ENCODE data around the gene RHEBL1. TPM values are rescaled to one million over a fixed set of nuclear protein-coding genes. Genes with fewer than 3 reads are reported as not detected.
A peak's percentile ranks its signal among the peaks of the same experiment; 100 is the strongest.

Gene RHEBL1
- total and polyA plus RNA-seq, 2 of the 8 experiments (the other 6 are each of a cell fraction or from before 2014, with no cell fraction given), result 7.5 to 9.4 TPM

- TF ChIP-seq EGR1 (IDR thresholded peaks at IDR 0.05; ENCODE audit: borderline replicate concordance, low read depth, low read length), result peak; percentile 71; the same call in 1 of the 2 replicates
- TF ChIP-seq HDAC2 (IDR thresholded peaks at IDR 0.05; ENCODE audit: borderline replicate concordance in 1 of 2, low read depth in 2 of 2, low read length in 2 of 2), result peak; percentile 92 to 97
- TF ChIP-seq ASH2L (IDR thresholded peaks at IDR 0.05; ENCODE audit: low read length), result no peak
- no peak for TF ChIP-seq SUZ12 (IDR thresholded peaks at IDR 0.05; ENCODE audit: low read length)
- TF ChIP-seq EP300 (IDR thresholded peaks at IDR 0.05; ENCODE audit: borderline replicate concordance in 1 of 2, low read depth in 2 of 2, low read length in 2 of 2), result no peak
- TF ChIP-seq TBP (IDR thresholded peaks at IDR 0.05; ENCODE audit: low read depth, low read length), result no peak
- TF ChIP-seq SIN3A (conservative IDR thresholded peaks at IDR 0.05 in 1 of 2, IDR thresholded peaks at IDR 0.05 in 1 of 2; ENCODE audit: low read depth in 1 of 2, low read length in 2 of 2), result no peak
- TF ChIP-seq CTCF (IDR thresholded peaks at IDR 0.05; ENCODE audit: control extremely low read depth in 1 of 3, insufficient read depth in 1 of 3, low read depth in 1 of 3, low read length in 3 of 3), result peak; percentile 42 to 48 (median 47)
- TF ChIP-seq POLR2A (IDR thresholded peaks at IDR 0.05; ENCODE audit: control extremely low read depth in 1 of 2, low read depth in 2 of 2, low read length in 2 of 2), result no peak
- no peak for TF ChIP-seq SIRT6 (IDR thresholded peaks at IDR 0.05; ENCODE audit: low read length)
- no peak for TF ChIP-seq CHD1 (IDR thresholded peaks at IDR 0.05; ENCODE audit: low read depth, low read length)
- no peak for TF ChIP-seq CEBPB (IDR thresholded peaks at IDR 0.05; ENCODE audit: low read depth, low read length)
- TF ChIP-seq RAD21 (IDR thresholded peaks at IDR 0.05 in 1 of 2, conservative IDR thresholded peaks at IDR 0.05 in 1 of 2; ENCODE audit: low read depth in 2 of 2, low read length in 2 of 2), result peak; percentile 30 to 50; a peak in 3 of 4 replicates
- no peak for TF ChIP-seq POLR2AphosphoS5 (IDR thresholded peaks at IDR 0.05; ENCODE audit: low read depth, low read length)
- 0 out of 2 replicates have a peak, but pooled peaks have one; percentile 19 for TF ChIP-seq MAX (IDR thresholded peaks at IDR 0.05)
- no peak for TF ChIP-seq CHD2 (IDR thresholded peaks at IDR 0.05; ENCODE audit: low read length)
Measured at GRCh38 chr12:49092086-49092815, 22.5 kb upstream of the RHEBL1 start (continued).

All from H1 (cell line).